Ascending aorta (tissue), 2 donors: ENCODE measurements around the gene NQO2. TPM values are rescaled to one million over a fixed set of nuclear protein-coding genes. Genes with fewer than 3 reads are reported as not detected.
"Not testable (repeated sequence)": the region's sequence is repeated elsewhere in the genome, so short reads cannot be mapped to it uniquely, and the experiment has no call there.

Experiments used
- DNase-seq, 2 donors: peaks; one replicate each; pipeline ENCODE4 v3.0.0-alpha.2; 2019; ENCODE audit warnings: low spot score in 2 of 2
- H3K27ac ChIP-seq, 2 donors: fragments of 200-600 bp; sonication (generic); one replicate each; pipeline ENCODE4 v1.5.1; 2016 to 2017; ENCODE audit warnings: mild to moderate bottlenecking in 1 of 2
- H3K27me3 ChIP-seq: fragments of 200-600 bp; sonication (generic); one replicate; pipeline ENCODE4 v1.5.1; 2017
- H3K36me3 ChIP-seq, 2 donors: fragments of 200-600 bp; sonication (generic); one replicate each; pipeline ENCODE4 v1.5.1; 2016
- H3K4me1 ChIP-seq, 2 donors: fragments of 200-600 bp; sonication (generic); one replicate each; pipeline ENCODE4 v1.5.1; 2016 to 2017; ENCODE audit warnings: mild to moderate bottlenecking in 1 of 2
- H3K4me3 ChIP-seq, 2 donors: fragments of 200-600 bp; sonication (generic); one replicate each; pipeline ENCODE4 v1.5.1; 2016 to 2017; ENCODE audit warnings: mild to moderate bottlenecking in 1 of 2
- H3K9me3 ChIP-seq, 2 donors: fragments of 200-600 bp; sonication (generic); one replicate each; pipeline ENCODE4 v1.5.1; 2016
- intact Hi-C: fragments of 100-400 bp; cut with DNase I; formaldehyde crosslinking; loops from one replicate; pipeline ENCODE4 v1.15.1; 2023
- total RNA-seq: library from RNA; depleted of rRNA; stranded (reverse); fragments of >200 nt; gene quantifications from one replicate; pipeline ENCODE4 v1.1.0, GENCODE V29; 2016
- TF ChIP-seq, protein P1 (sequence below), 3 experiments: fragments of 200-600 bp in 2 of 3; fragments of 450-650 bp in 1 of 3; sonication (generic) in 2 of 3; IDR thresholded peaks; one replicate each; pipeline ENCODE4 v1.5.1; 2016 to 2019; ENCODE audit warnings: antibody characterized with exemption in 3 of 3, mild to moderate bottlenecking in 1 of 3, moderate library complexity in 1 of 3

The NQO2 gene
- total RNA-seq, 1 donor from 2014 or later = 7.7 TPM

DNA sequence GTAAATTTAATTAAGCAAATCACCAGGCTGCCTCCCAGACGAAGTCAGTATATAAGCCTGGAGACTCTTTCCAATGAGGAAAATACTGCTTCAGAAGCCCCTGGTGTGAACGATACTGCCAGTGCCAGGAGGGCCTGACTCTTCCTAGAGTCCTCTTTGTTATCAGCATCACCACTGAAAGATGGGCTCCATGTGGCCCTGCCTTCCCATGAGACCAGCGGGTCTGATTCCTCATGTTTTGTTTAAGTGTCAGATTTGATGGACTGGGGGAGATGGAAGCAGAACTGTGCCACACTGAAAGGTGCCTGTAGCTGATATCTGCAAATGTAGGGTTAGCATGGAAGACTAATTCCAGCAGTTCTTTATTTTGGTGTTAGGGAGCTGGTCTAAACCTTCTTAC, 7.9 kb downstream of the NQO2 start:
- DNase-seq = no peak
- Histone ChIP-seq H3K36me3 (peaks cover 60 to 79% of the 10 kb centered on the region in 2 donors), H3K27me3 (no peaks in the 10 kb centered on the region), H3K4me3 (no peak overlapping the region), H3K9me3 (peaks cover 4 to 10% of the 10 kb centered on the region in 2 donors), H3K4me1 (no peaks in the 10 kb centered on the region), H3K27ac (no peak overlapping the region)
- TF ChIP-seq, protein P1, sequence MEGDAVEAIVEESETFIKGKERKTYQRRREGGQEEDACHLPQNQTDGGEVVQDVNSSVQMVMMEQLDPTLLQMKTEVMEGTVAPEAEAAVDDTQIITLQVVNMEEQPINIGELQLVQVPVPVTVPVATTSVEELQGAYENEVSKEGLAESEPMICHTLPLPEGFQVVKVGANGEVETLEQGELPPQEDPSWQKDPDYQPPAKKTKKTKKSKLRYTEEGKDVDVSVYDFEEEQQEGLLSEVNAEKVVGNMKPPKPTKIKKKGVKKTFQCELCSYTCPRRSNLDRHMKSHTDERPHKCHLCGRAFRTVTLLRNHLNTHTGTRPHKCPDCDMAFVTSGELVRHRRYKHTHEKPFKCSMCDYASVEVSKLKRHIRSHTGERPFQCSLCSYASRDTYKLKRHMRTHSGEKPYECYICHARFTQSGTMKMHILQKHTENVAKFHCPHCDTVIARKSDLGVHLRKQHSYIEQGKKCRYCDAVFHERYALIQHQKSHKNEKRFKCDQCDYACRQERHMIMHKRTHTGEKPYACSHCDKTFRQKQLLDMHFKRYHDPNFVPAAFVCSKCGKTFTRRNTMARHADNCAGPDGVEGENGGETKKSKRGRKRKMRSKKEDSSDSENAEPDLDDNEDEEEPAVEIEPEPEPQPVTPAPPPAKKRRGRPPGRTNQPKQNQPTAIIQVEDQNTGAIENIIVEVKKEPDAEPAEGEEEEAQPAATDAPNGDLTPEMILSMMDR (IDR thresholded peaks at IDR 0.05) = no peak
- intact Hi-C loops = no loop called here

DNA sequence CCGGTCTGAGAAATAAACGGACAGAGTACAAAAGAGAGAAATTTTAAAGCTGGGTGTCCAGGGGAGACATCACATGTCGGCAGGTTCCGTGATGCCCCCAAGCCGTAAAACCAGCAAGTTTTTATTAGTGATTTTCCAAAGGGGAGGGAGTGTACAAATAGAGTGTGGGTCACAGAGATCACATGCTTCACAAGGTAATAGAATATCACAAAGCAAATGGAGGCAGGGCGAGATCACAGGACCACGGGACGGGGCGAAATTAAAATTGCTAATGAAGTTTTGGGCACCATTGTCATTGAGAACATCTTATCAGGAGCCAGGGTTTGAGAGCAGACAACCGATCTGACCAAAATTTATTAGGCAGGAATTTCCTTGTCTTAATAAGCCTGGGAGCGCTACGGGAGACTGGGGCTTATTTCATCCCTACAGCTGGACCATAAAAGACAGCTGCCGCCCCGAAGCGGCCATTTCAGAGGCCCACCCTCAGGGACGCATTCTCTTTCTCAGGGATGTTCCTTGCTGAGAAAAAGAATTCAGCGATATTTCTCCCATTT, 9.1 kb downstream of the NQO2 start:
- DNase-seq, H3K27ac ChIP-seq, H3K4me1 ChIP-seq, H3K9me3 ChIP-seq, intact Hi-C loops, H3K4me3 ChIP-seq, H3K27me3 ChIP-seq: not testable (repeated sequence)
- peaks cover 60 to 88% of the 10 kb centered on the region in 2 donors for H3K36me3 ChIP-seq

DNA sequence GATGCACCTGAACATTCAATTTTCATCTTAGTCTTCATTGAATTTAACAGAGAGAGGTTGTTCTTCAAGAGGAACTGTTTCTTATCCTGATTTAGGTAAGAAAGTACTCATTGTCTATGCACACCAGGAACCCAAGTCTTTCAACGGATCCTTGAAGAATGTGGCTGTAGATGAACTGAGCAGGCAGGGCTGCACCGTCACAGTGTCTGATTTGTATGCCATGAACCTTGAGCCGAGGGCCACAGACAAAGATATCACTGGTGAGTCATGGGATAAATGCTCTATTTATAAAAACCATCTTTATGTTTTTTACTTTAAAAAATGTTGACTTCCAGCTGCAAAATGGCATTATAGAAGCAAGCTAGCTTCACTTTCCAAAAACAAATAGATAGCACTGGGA, 10.2 kb downstream of the NQO2 start:
- Histone ChIP-seq H3K27ac (no peak overlapping the region), H3K9me3 (peaks cover 4 to 10% of the 10 kb centered on the region in 2 donors), H3K4me3 (no peak overlapping the region), H3K36me3 (peaks cover 55 to 90% of the 10 kb centered on the region in 2 donors), H3K27me3 (no peaks in the 10 kb centered on the region), H3K4me1 (no peaks in the 10 kb centered on the region)
- no peak for DNase-seq
- TF ChIP-seq, protein P1 (IDR thresholded peaks at IDR 0.05) = no peak
- intact Hi-C loops = no loop called here

DNA sequence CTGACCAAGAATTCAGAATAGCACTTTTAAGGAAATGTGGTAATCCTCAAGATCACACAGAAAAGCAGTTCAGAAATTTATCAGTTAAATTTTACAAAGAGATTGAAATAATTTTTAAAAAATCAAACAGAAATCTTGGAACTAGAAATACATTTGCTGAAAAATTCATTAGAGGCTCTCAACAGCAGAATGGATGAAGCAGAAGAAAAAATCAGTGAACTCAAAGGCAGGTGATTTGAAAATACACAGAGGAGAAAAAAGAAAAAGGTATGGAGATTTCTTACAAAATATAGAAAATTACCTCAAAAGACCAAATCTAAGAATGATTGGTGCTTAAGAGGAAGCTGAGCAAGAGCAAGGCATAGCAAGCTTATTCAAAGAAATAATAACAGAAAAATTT, 11.5 kb downstream of the NQO2 start:
- no peaks in the 10 kb centered on the region for H3K27me3 ChIP-seq
- peaks cover 52 to 86% of the 10 kb centered on the region in 2 donors for H3K36me3 ChIP-seq
- H3K4me1 ChIP-seq = no peaks in the 10 kb centered on the region
- no peak overlapping the region for H3K27ac ChIP-seq
- no peak overlapping the region for H3K4me3 ChIP-seq
- intact Hi-C loops = no loop called here
- TF ChIP-seq, protein P1 (IDR thresholded peaks at IDR 0.05) = no peak
- no peak for DNase-seq
- peaks cover 4 to 10% of the 10 kb centered on the region in 2 donors for H3K9me3 ChIP-seq

DNA sequence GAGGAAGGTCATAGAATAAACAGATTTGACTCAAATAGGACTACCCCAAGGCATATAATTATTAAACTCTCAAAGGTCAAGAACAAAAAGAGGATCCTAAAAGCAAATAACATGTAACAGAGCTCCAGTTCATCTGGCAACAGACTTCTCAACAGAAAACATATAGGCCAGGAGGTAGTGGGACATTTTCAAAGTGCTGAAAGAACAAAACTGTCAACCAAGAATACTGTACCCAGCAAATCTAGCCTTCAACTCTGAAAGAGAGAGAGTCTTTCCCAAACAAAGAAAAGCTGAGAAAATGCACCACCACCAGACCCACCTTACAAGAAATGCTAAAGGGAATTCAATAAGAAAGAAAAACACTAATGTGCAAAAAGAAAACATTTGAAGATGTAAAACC, 11.9 kb downstream of the NQO2 start:
- no peaks in the 10 kb centered on the region for H3K4me1 ChIP-seq
- intact Hi-C loops = no loop called here
- H3K27ac ChIP-seq = no peak overlapping the region
- no peak for DNase-seq
- H3K36me3 ChIP-seq = peaks cover 48 to 84% of the 10 kb centered on the region in 2 donors
- H3K9me3 ChIP-seq = peaks cover 4 to 10% of the 10 kb centered on the region in 2 donors
- no peak overlapping the region for H3K4me3 ChIP-seq
- TF ChIP-seq, protein P1 (IDR thresholded peaks at IDR 0.05) = no peak
- H3K27me3 ChIP-seq = no peaks in the 10 kb centered on the region

DNA sequence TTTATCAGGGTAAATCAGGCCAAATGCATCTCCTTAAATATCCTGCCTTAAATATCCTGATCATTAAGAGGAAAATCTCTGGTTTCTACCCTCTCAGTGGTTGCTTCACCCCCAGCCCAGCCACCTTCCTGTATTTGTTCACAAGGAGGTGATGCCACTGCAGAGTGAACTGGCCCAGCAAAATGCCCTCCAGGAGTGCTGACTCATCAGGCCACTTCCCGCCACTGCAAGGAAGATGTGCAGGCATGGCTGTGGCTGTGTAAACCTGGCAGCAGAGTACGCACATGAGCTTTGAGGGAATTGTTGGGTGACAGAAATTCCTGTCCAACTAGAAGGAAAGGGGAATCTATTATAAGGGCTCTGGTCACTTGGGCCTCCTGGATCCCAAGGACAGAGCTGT, 13.8 kb downstream of the NQO2 start:
- intact Hi-C loops = no loop called here
- Histone ChIP-seq H3K9me3 (peaks cover 4 to 10% of the 10 kb centered on the region in 2 donors), H3K4me1 (no peaks in the 10 kb centered on the region), H3K4me3 (no peak overlapping the region), H3K36me3 (peaks cover 40 to 81% of the 10 kb centered on the region in 2 donors), H3K27ac (no peak overlapping the region), H3K27me3 (no peaks in the 10 kb centered on the region)
- DNase-seq = no peak
- TF ChIP-seq, protein P1 (IDR thresholded peaks at IDR 0.05) = no peak
